Spleen (tissue), 7 donors: ENCODE results near the gene PTTG1IP.

ENCODE experiments used
- POLR2A ChIP-seq, 3 donors: fragments of 450-650 bp; IDR thresholded peaks; one replicate each; pipeline ENCODE4 v1.5.1; 2017; ENCODE audit warnings: antibody characterized with exemption in 3 of 3, mild to moderate bottlenecking in 1 of 3
- POLR2AphosphoS5 ChIP-seq, 3 donors: sonication (generic); formaldehyde crosslinking; IDR thresholded peaks; one replicate each; pipeline ENCODE4 v1.5.1; 2017; ENCODE audit warnings: antibody characterized with exemption in 3 of 3
- TF ChIP-seq, protein P1 (sequence below), 11 experiments: fragments of 200-600 bp in 7 of 11; fragments of 450-650 bp in 4 of 11; sonication (generic) in 4 of 11; IDR thresholded peaks in 8 of 11; conservative IDR thresholded peaks in 3 of 11; 1 replicate in 7 of 11; 2 replicates in 4 of 11; pipeline versions ENCODE4 v1.4.0 to v1.8.0; 2016 to 2021; ENCODE audit warnings: antibody characterized with exemption in 11 of 11, inconsistent platforms in 4 of 11, mild to moderate bottlenecking in 1 of 11
- donor health status: DM: no; HTN: no; CAD: no; lungs with moderate emphysema.
- donor health status: DM: no; HTN: no; CAD: no.
- donor health status: DM: no; HTN: no; CAD: no.

DNA sequence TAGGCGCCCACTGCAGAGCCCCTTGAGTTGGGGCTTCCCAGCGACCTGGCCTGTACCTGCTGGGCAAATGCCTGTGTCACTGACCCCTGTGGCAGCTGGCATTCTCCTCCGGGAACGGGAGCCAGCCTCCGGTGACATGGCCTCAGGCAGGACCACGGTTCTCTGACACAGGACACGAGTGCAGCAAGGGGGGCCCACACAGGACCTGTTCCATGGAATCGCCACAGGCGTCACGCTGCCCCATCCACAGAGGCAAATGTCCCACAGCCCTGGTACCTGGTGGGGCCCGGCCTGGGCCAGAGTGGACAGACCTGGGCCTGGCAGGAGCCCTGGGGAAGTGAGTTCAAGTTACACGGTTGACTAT is 44.6 kb upstream of the PTTG1IP start:
- TF ChIP-seq, protein P1, sequence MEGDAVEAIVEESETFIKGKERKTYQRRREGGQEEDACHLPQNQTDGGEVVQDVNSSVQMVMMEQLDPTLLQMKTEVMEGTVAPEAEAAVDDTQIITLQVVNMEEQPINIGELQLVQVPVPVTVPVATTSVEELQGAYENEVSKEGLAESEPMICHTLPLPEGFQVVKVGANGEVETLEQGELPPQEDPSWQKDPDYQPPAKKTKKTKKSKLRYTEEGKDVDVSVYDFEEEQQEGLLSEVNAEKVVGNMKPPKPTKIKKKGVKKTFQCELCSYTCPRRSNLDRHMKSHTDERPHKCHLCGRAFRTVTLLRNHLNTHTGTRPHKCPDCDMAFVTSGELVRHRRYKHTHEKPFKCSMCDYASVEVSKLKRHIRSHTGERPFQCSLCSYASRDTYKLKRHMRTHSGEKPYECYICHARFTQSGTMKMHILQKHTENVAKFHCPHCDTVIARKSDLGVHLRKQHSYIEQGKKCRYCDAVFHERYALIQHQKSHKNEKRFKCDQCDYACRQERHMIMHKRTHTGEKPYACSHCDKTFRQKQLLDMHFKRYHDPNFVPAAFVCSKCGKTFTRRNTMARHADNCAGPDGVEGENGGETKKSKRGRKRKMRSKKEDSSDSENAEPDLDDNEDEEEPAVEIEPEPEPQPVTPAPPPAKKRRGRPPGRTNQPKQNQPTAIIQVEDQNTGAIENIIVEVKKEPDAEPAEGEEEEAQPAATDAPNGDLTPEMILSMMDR (IDR thresholded peaks at IDR 0.05 in 8 of 11, conservative IDR thresholded peaks at IDR 0.05 in 3 of 11), result no peak
- TF ChIP-seq POLR2A (IDR thresholded peaks at IDR 0.05) (no peak), POLR2AphosphoS5 (IDR thresholded peaks at IDR 0.05) (no peak)
